GM21723 (cell line): ENCODE data around the gene OR4K14.
"Not testable (repeated sequence)": the region's sequence is repeated elsewhere in the genome, so short reads cannot be mapped to it uniquely, and the experiment has no call there.

Experiments used
- ATAC-seq: cut with Tn5 transposase; IDR thresholded peaks from one replicate; pipeline ENCODE4 v1.9.1; 2021; ENCODE audit warnings: mild to moderate bottlenecking, moderate library complexity; ENCODE audit not compliant: unreplicated experiment

The OR4K14 gene, protein sequence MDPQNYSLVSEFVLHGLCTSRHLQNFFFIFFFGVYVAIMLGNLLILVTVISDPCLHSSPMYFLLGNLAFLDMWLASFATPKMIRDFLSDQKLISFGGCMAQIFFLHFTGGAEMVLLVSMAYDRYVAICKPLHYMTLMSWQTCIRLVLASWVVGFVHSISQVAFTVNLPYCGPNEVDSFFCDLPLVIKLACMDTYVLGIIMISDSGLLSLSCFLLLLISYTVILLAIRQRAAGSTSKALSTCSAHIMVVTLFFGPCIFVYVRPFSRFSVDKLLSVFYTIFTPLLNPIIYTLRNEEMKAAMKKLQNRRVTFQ

DNA sequence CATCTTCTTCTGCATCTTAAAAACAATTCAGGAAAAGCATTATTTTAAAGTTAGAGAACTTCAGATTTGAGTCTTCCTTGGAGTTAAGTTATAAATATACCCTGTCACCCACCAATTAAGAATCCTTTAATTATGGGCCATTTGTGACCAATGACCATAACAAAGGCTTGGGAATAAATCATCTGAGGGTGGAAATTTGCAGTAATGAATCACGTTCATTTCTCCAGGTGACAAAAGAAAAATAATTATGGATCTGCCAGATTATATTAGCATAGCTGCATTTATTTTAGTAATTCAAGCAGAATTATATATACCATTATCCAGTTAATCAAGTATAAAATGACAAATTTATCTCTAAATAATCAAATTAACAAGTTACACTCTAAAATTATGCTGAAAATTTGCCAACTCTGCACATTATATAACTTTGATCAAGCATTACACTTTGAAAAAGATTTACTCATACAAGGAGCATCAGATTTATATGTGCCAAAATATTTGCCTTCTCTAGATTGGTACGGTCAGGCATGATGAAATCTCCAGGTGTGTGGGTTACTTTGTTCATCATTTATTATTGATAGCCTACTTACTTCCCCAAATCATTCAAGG lies at the start of gene OR4K14:
Gene OR4K14, minus strand, starts transcription at position 51 of the 609 bp plus-strand sequence. CDS start 4,114 bp downstream, outside the sequence.
- ATAC-seq = no peak

DNA sequence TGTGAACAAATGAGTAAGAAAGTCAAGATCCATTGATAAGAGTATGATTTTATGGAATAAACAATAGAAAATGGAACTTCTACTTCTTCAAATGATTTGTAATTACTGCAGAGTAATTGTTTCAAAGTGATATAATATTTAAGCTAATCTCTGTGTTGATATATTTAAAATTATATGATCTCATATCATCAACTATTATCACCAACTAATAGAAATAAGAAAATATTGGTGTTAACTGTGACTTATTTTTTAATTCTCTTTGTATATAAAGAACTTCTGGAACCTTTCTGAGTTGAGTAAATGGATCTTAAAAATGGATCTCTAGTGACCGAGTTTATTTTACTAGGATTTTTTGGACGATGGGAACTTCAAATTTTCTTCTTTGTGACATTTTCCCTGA lies 40.6 kb upstream of the OR4K14 start, which contains the start of gene OR4L1:
Gene OR4L1, plus strand, starts transcription at position 301 of the 400 bp plus-strand sequence. Its CDS starts 0 bp downstream, at position 301.
- ATAC-seq = no peak

DNA sequence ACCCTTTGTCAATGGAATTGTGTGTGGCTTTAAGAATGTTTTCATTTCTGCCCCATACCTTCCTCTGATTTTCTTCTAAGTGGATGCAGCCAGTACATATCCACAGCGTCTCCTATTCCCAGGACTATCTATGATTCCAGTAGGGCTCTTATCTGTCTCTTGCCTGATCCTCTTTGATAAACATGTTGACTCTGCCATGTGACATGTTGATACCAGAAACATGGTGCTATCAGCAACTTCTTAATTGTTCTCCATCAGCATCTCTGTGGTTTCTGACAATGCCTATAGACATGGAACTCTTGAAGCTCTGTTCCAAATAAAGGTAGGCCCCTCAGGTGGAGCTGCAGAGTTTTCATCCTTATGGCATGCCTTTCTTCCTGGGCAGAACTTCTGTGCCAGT lies 29.1 kb upstream of the OR4K14 start:
- ATAC-seq = no peak

DNA sequence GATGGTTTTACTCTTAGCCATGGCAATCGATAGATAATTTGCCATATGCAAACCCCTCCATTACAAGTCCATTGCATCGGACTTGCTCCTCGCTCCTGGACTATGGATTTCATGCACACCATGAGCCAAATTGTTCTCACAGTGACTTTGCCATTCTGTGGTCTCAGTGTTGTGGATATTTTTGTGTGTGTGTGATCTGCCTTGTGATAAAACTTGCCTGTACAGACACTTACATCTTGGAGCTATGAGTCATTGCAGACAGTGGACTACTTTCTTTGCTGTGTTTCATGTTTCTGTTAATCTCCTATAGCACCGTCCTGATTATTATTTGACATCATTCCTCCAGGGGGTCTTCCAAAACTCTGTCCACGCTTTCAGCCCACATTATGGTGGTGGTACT lies 25.1 kb upstream of the OR4K14 start:
- no peak for ATAC-seq

DNA sequence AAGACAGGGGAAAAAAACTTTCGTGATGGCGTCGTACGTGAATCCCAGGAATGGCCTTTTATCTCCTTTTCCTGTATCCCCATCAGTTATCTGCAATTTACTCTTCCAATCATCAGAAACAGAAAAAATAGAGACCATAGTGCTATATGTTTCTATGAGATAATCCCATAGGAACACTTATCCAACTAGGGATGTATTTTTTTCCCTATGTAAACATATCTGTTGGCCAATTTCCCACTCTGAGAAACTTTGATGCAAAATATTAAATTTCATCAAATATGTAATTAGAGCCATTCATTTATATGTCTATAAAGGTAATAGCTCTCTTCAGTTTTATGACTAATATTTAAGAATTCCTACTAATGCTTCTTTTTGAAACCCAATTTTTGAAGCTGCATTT lies 16.8 kb upstream of the OR4K14 start, which contains the start of gene OR4K13:
Gene OR4K13, minus strand, starts transcription at position 101 of the 400 bp plus-strand sequence. CDS start 1,280 bp downstream, outside the sequence.
- no peak for ATAC-seq

DNA sequence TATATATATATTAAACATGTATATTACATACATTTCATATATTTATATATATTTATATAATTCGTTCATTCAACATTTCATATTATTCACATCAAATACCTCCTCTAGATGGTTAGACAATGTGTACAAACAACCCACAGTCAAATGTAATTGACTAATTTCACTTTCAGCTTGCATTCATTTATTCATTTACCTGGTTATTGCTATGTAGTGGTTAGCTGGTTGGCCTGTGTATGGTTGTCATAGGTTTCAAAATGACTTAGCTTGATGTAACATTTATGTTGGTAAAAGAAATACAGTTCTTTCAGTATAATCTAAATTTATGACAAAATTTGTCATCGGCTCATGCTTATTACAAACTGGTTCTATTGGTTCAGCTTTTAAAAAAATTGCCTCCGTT lies 16.3 kb upstream of the OR4K14 start:
- ATAC-seq = no peak

DNA sequence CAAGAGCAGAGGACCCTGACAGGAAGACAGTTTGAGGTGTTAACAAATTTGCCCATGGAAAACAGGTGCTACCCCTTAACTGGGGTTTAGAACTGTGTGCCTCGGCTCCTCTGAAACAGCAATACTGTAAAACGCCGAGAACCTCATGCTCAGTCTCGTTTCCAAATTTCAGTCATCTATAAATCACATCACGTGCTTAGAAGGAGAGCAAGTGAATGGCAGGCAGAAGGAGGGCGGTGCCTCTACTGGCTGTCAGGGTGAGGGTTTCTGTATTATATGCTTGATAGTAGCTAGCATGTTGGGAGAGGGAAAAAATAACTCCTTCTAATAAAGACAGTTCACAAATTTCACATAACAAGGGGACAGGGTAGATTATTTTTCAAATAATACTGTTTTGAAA lies 12.0 kb upstream of the OR4K14 start:
- no peak for ATAC-seq

DNA sequence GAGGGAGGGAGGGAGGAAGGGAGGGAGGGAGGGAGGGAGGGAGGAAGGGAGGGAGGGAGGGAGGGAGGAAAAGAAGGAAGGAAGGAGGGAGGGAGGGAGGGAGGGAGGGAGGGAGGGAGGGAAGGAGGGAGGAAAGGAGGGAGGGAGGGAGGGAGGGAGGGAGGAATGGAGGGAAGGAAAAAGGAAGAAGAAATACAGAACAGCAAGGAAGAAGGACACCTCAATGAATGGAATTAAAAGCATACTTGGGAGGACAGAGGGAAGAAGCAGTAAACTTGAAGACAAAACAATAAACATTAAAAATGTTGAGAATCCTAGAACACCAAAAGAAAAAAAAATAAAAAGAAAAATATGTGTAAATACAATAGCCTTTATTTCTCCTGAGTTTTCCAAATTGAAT lies 11.0 kb downstream of the OR4K14 start:
- ATAC-seq = no peak

DNA sequence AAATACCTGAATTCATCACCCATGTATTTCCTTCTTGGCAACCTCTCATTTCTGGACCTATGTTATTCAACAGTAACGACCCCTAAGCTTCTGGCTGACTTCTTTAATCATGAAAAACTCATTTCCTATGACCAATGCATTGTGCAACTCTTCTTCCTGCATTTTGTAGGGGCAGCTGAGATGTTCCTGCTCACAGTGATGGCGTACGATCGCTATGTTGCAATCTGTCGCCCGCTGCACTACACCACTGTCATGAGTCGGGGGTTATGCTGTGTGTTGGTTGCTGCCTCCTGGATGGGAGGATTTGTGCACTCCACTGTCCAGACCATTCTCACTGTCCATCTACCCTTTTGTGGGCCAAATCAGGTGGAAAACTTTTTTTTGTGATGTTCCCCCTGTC lies 16.8 kb downstream of the OR4K14 start:
- ATAC-seq = no peak

DNA sequence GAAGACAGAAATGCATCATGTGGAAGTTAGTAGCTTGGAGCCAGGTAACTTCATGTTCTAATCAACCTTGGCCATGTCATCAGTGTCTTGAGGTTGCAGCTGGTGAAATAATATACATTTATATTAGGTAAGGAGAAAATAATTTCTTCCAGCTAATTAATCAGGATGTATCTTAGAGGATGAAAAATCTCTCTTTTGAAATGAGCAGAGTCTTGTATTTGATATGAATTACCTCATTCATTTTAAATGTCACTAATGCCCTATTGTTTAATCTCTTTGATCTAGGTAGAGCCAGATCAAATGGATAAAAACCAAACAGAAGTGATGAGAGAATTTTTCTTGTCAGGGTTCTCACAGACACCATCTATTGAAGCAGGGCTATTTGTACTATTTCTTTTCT lies 17.2 kb downstream of the OR4K14 start, which contains the start of gene OR4Q2:
Gene OR4Q2, plus strand, starts transcription at position 301 of the 400 bp plus-strand sequence.
- no peak for ATAC-seq

DNA sequence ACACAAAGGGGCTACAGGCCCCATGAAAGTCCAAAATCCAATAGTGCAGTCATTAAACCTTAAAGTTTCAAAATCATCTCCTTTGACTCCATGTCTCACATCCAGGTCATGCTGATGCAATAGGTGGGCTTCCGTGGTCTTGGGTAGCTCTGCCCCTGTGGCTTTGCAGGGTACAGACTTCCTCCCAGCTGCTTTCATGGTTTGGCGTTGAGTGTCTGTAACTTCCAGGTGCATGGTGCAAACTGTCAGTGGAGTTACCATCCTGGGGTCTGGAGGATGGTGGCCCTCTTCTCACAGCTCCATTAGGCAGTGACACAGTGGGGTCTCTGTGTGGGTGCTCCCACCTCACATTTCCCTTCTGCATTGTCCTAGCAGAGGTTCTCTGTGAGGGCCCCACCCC lies 25.7 kb downstream of the OR4K14 start:
- ATAC-seq = no peak

DNA sequence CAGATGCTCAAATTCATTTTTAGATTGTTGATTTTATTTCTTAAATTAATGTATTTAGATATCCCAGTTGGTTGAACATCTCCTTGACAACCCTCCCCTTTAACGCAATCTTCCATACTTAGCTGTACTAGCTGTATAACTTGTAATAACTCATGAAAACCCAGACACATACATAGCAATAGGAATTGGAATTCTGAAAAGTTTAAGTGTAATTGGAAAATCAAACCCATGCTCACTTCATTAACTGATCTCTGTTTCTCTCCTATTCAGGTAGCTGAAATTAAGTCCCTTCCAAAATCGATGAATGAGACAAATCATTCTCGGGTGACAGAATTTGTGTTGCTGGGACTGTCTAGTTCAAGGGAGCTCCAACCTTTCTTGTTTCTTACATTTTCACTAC lies 43.8 kb downstream of the OR4K14 start, which contains the start of gene OR4K15:
Gene OR4K15, plus strand, starts transcription at position 301 of the 400 bp plus-strand sequence. Its CDS starts 0 bp downstream, at position 301.
- ATAC-seq = no peak

DNA sequence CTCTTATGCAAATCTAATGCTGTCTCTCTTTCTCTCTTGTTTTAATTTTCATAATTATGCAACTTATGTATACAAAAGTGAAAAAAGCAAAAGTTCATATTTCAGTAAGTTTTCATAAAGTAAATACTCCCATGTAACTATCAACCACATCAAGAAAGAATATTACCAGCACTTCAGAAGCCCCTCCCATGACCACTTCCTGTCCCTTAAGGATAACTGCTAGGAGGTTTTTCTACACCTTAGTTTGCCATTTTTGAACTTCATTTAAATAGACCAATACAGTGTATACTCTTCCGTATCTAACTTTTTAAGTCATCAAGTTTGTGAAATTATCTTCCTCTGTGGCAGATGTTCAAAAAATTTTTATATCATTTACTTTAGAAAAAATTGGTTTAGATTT lies 44.3 kb downstream of the OR4K14 start:
- no peak for ATAC-seq

DNA sequence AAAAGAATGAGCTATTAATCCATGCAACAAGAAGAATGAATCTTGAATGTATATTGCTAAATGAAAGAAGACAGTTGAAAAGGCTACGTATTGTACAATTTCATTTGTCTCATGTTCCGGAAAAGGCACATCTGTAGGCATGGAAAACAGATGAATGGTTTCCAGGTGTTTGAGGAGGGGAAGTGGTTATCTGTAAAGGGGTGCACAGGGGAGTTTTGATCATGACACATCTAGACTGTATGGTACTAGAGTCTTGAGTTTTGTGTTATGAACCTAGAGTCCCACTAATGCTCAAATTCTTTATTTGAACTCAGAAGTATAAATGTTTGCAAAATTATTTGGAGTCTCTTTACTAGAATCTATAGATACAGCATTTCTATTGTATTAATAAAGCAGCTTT lies 49.4 kb downstream of the OR4K14 start:
- not testable (repeated sequence) for ATAC-seq
